IPS-18c (cell line): Measurements from ENCODE around the gene DDX23.
A peak's percentile ranks its signal among the peaks of the same experiment; 100 is the strongest.

ENCODE experiments used
- H3K4me3 ChIP-seq: 2 replicates; pipeline ENCODE4 v1.7.0; 2013; ENCODE audit warnings: low read depth, mild to moderate bottlenecking, low read length, moderate library complexity; ENCODE audit not compliant: insufficient read depth
- H3K9me3 ChIP-seq: one replicate; pipeline ENCODE4 v1.6.1; 2013; ENCODE audit warnings: mild to moderate bottlenecking, low read length, moderate library complexity; ENCODE audit not compliant: control insufficient read depth, insufficient read depth

Gene DDX23

GRCh38 chr12:48831257-48831656 lies 20.7 kb downstream of the DDX23 start:
- Histone ChIP-seq H3K9me3 (peaks cover 3% of the 10 kb centered on the region), H3K4me3 (no peak overlapping the region)

- Histone ChIP-seq H3K4me3 (no peak overlapping the region), H3K9me3 (peaks cover 3% of the 10 kb centered on the region)
Measured at GRCh38 chr12:48828841-48829575, 23.0 kb downstream of the DDX23 start.

GRCh38 chr12:48828293-48828692 lies 23.7 kb downstream of the DDX23 start:
- H3K4me3 ChIP-seq = no peak overlapping the region

GRCh38 chr12:48827513-48828096 lies 24.4 kb downstream of the DDX23 start:
- no peak overlapping the region for H3K4me3 ChIP-seq
- H3K9me3 ChIP-seq = peaks cover 3% of the 10 kb centered on the region

More at GRCh38 chr12:48828293-48828692, 23.7 kb downstream of the DDX23 start:
- peaks cover 3% of the 10 kb centered on the region for H3K9me3 ChIP-seq

DNA sequence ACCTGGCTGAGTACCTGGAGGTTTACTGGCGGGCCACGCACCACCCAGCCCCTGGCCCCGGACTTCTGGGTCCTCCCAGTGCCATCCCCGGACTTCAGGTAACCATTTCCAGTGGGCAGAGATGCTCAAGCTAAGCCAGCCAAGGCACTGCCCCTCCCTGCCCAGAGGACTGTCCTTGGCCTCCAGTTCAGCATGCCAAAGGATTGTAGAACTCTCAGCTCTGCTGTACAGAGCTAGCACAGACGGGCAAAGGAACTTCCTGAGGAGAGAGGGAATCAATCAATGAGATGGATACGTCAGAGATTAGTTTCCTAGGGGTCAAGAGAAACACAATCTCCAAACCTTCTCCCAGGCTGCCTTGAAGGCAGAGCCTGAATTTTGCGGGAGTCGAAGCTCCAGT lies 24.9 kb downstream of the DDX23 start:
- Histone ChIP-seq H3K4me3 (no peak overlapping the region), H3K9me3 (no peaks in the 10 kb centered on the region)

- H3K9me3 ChIP-seq = no peaks in the 10 kb centered on the region
- H3K4me3 ChIP-seq = no peak overlapping the region
Measured at GRCh38 chr12:48826209-48826855, 25.6 kb downstream of the DDX23 start.

GRCh38 chr12:48824905-48825304 lies 27.1 kb downstream of the DDX23 start:
- H3K9me3 ChIP-seq = no peaks in the 10 kb centered on the region
- no peak overlapping the region for H3K4me3 ChIP-seq

GRCh38 chr12:48824112-48824511 lies 27.9 kb downstream of the DDX23 start:
- H3K4me3 ChIP-seq = no peak overlapping the region
- no peaks in the 10 kb centered on the region for H3K9me3 ChIP-seq

DNA sequence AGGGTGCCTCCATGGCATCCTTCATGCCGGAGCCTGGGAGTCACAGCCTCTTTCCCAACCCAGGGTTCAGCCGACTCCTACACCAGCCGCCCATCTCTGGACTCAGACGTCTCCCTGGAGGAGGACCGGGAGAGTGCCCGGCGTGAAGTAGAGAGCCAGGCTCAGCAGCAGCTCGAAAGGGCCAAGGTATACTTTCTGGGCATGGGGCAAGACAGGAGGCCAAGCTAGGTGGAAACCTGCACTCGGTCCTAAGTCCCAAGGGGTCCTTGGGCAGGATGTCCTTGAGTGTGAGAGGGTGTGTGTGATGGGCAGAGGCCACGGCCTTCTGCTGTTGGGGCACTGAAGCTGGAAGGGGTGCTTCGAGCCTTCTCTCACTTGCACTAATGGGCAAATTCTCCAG lies 28.7 kb downstream of the DDX23 start:
- Histone ChIP-seq H3K4me3 (no peak overlapping the region), H3K9me3 (no peaks in the 10 kb centered on the region)

GRCh38 chr12:48822711-48823110 lies 29.3 kb downstream of the DDX23 start:
- H3K4me3 ChIP-seq = no peak overlapping the region
- H3K9me3 ChIP-seq = no peaks in the 10 kb centered on the region

DNA sequence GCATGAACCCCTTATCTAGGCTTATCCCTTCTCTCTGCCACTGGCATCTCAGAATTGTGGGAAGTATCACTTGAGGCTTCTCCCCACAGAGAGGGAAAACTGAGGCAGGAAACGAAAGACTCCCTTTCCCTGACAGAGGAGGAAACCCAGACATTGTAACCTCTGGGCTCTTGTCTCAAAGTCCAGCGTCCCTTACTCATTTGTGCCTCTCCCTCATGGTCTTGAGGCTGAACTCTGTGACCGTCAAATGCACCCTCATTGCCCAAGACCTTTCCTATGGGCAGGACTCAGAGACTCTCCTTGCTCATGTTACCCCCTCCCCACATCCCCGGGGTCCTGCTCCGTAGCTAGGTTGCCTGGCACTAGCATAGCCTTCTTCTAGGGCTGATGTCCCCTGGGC lies 29.8 kb downstream of the DDX23 start:
- no peaks in the 10 kb centered on the region for H3K9me3 ChIP-seq

GRCh38 chr12:48819986-48820725 lies 31.8 kb downstream of the DDX23 start:
- Histone ChIP-seq H3K4me3 (no peak overlapping the region), H3K9me3 (no peaks in the 10 kb centered on the region)

More for the DNA sequence above, 29.8 kb downstream of the DDX23 start:
- H3K4me3 ChIP-seq = no peak overlapping the region

DNA sequence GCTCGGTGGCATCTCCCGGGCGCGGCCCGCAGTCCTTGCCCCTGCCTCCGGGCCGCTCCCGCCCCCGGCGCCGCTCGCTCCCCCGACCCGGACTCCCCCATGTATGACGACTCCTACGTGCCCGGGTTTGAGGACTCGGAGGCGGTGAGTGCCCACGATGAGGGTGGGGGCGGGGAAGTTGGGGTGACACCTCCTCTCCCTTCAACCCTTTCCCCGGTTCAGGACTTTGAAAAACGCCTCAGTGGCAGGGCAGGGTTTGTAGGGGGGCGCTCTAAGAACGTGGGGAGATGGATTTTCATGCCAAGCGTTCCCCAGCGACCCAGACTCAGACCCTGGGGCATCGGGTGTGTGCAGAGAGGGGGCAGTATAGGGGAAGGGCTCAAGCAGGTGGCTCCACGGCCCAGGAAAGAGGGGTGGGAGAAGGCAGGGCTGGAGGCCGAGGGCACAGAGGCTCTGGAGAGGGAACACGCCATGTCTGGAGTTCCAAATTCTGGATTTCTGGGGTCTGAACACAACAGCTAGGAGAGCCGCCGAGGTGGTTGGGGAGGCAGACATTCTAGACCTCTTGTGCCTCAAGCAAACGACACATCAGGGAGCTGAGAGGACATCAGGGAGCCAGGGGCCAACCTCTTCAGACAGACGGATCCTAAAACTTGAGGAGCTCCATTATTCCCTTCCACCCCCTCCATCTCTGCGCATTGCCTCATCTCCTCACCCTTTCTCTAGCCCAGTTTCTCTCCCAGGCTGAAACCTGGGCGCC lies 33.0 kb downstream of the DDX23 start:
- peak overlapping the region; percentile 74 for H3K4me3 ChIP-seq

GRCh38 chr12:48817873-48818830 lies 33.8 kb downstream of the DDX23 start, which contains the start of gene CACNB3:
Gene CACNB3 (plus strand): TSS chr12:48818496. CDS start chr12:48818930, 434 bp downstream.
- Histone ChIP-seq H3K9me3 (no peaks in the 10 kb centered on the region), H3K4me3 (peak within 1 kb of the TSS; percentile 74)

More for the DNA sequence above, 33.0 kb downstream of the DDX23 start:
- no peaks in the 10 kb centered on the region for H3K9me3 ChIP-seq

DNA sequence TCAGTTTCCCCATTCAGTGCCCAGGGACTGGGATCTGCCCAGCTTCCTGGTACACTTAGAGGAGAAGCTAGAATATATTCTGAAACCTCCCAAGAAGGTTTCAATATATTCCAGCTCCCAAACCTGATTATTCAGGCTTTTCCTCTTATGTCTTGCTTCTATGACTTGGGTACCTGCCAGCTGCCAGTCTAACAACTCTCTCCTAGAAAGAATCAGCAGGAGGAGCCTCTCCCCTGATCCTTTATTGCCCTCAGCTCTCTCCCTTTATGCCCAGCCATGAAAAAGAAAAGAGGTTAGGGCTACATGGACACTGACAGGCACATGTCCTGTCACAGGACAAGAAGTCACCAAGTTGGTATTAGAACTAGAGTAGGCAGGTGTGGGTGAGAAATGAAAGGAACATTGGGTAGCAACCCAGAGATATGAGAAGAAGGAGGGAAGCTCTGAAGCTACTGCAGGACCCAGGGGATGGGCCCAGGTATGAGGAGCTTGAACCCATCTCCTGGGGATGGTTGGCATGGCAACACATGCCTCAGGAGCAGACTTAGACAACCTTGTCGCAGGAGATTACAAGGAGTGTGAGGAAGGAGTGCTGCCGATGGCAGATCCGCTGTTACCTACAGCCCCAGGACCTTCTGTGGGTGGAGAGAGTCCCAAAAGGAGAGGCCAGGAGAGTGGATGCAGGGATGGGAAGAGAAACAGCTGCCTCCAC lies 35.7 kb downstream of the DDX23 start:
- H3K9me3 ChIP-seq = no peaks in the 10 kb centered on the region
- H3K4me3 ChIP-seq = peak overlapping the region; percentile 98
